WERI-Rb-1 (cell line): Measurements from ENCODE around the gene ATG16L2.
A peak's percentile ranks its signal among the peaks of the same experiment; 100 is the strongest.
"Not testable (repeated sequence)": the region's sequence is repeated elsewhere in the genome, so short reads cannot be mapped to it uniquely, and the experiment has no call there.

Experiments
- DNase-seq: peaks from one replicate; pipeline ENCODE4 v3.0.0-alpha.2; 2020
- H3K27ac ChIP-seq: fragments of 250-450 bp; sonication (Bioruptor Pico); 2 replicates; pipeline ENCODE4 v1.5.1; 2020; ENCODE audit warnings: mild to moderate bottlenecking, moderate library complexity
- H3K27me3 ChIP-seq: fragments of 250-450 bp; sonication (Bioruptor Pico); 2 replicates; pipeline ENCODE4 v1.5.1; 2021; ENCODE audit warnings: mild to moderate bottlenecking, low read depth, moderate library complexity; ENCODE audit not compliant: insufficient read depth, severe bottlenecking
- H3K36me3 ChIP-seq: fragments of 250-450 bp; sonication (Bioruptor Pico); 2 replicates; pipeline ENCODE4 v1.5.1; 2020; ENCODE audit warnings: mild to moderate bottlenecking, moderate library complexity
- H3K4me3 ChIP-seq: 2 replicates; pipeline ENCODE4 v1.5.1; 2011; ENCODE audit warnings: low read depth, mild to moderate bottlenecking, control low read depth, low read length
- H3K9me3 ChIP-seq: fragments of 250-450 bp; sonication (Bioruptor Pico); 2 replicates; pipeline ENCODE4 v1.5.1; 2021; ENCODE audit warnings: mild to moderate bottlenecking, moderate library complexity; ENCODE audit not compliant: severe bottlenecking
- CTCF ChIP-seq: IDR thresholded peaks from 2 replicates; pipeline ENCODE4 v1.5.1; 2011; ENCODE audit warnings: low read depth, mild to moderate bottlenecking, control low read depth, inconsistent platforms, low read length

Gene ATG16L2

DNA sequence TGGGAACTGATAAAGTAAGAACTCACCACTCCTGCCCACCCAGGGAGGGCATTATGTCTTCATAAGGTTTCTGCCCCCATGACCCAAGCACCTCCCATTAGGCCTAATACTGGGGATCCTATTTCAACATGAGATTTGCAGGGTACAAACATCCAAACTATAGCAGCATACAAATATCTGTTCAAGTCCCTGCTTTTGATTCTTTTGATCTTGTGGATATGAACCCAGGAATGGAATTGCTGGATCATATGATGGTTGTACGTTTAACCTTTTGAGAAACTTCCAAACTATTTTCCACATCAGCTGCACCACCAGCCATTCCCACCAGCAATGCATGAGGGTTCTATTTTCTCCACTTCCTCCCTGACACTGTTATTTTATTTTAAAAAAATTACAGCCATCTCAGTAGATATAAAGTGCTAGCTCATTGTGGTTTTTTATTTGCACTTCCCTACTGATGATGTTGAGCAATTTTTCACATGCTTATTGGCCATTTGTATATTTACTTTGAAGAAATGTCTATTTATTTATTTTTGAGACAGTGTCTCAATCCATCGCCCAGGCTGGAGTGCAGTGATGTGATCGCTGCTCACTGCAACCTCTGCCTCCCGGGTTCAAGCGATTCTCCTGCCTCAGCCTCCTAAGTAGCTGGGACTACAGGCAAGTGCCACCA, 7.1 kb upstream of the ATG16L2 start:
- Histone ChIP-seq H3K27me3 (no peaks in the 10 kb centered on the region), H3K36me3 (peaks cover 16% of the 10 kb centered on the region), H3K4me3 (no peak overlapping the region), H3K9me3 (no peaks in the 10 kb centered on the region), H3K27ac (no peak overlapping the region)
- no peak for DNase-seq
- no peak for TF ChIP-seq CTCF

DNA sequence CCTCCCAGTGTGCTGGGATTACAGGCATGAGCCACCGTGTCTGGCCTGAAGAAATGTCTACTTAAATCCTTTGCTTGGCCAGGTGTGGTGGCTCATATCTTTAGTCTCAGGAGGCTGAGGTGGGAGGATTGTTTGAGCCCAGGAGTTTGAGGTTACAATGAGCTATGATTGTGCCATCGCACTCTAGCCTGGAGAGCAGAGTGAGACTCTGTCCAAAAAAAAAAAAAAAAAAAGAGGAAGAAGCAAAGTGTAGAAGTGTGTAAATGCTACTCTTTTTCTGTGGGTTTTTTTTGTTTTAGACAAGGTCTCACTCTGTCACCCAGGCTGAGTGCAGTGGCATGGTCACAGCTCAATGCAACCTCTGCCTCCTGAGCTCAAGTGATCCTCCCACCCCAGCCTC, 6.4 kb upstream of the ATG16L2 start:
- H3K36me3 ChIP-seq, result peaks cover 16% of the 10 kb centered on the region
- TF ChIP-seq CTCF, result no peak
- no peaks in the 10 kb centered on the region for H3K27me3 ChIP-seq
- DNase-seq, result no peak
- H3K4me3 ChIP-seq, result no peak overlapping the region
- H3K27ac ChIP-seq, result no peak overlapping the region
- H3K9me3 ChIP-seq, result no peaks in the 10 kb centered on the region

DNA sequence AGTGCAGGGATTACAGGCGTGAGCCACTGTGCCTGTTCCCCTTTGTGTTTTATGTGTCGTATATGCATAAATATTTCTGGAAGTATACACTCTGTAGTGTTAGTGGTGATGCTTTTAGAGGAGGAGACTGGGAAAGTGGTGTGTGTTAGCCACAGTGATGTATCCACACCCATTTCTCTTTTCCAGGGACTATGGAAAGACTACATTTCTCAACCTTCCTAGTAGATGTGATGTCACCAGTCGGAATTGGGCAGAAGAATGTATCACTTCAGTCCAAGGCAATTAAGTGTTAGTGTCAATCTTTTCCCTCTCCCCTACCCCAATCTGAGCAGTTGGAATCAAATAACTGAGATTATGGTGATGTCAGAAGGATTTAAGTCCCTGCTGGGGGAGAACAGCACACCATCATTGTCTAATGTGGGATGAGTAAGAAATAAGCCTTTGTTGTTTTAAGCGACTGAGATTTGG, 5.8 kb upstream of the ATG16L2 start:
- Histone ChIP-seq H3K27ac (no peak overlapping the region), H3K9me3 (no peaks in the 10 kb centered on the region), H3K27me3 (no peaks in the 10 kb centered on the region), H3K36me3 (peaks cover 16% of the 10 kb centered on the region), H3K4me3 (no peak overlapping the region)
- no peak for TF ChIP-seq CTCF
- DNase-seq, result no peak

- not testable (repeated sequence) for H3K9me3 ChIP-seq, H3K27me3 ChIP-seq, H3K27ac ChIP-seq, H3K4me3 ChIP-seq, DNase-seq
- peaks cover 16% of the 10 kb centered on the region for H3K36me3 ChIP-seq
Measured at GRCh38 chr11:72811686-72812085, 2.5 kb upstream of the ATG16L2 start.

DNA sequence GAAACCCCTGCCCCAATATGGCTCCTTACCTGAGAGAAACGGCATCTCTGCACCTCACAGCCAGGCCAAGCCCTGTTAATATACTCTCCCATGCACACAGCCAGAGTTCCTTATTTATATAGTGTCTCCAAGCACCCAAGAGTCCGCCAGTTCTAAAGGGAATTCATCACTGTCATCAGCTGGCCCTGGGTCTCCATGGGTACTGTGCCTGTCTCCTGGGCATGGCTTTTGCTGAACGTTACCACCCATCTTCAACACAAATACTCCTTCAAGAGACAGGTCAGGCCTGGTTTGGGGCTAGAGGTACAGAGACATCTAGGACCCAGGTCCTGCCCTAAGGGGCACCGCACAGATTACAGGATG, 1.6 kb upstream of the ATG16L2 start:
- no peak for TF ChIP-seq CTCF
- H3K36me3 ChIP-seq, result peaks cover 21% of the 10 kb centered on the region
- H3K27ac ChIP-seq, result no peak overlapping the region
- H3K9me3 ChIP-seq, result no peaks in the 10 kb centered on the region
- H3K27me3 ChIP-seq, result no peaks in the 10 kb centered on the region
- no peak overlapping the region; the same call in 1 of the 2 replicates for H3K4me3 ChIP-seq
- DNase-seq, result no peak

DNA sequence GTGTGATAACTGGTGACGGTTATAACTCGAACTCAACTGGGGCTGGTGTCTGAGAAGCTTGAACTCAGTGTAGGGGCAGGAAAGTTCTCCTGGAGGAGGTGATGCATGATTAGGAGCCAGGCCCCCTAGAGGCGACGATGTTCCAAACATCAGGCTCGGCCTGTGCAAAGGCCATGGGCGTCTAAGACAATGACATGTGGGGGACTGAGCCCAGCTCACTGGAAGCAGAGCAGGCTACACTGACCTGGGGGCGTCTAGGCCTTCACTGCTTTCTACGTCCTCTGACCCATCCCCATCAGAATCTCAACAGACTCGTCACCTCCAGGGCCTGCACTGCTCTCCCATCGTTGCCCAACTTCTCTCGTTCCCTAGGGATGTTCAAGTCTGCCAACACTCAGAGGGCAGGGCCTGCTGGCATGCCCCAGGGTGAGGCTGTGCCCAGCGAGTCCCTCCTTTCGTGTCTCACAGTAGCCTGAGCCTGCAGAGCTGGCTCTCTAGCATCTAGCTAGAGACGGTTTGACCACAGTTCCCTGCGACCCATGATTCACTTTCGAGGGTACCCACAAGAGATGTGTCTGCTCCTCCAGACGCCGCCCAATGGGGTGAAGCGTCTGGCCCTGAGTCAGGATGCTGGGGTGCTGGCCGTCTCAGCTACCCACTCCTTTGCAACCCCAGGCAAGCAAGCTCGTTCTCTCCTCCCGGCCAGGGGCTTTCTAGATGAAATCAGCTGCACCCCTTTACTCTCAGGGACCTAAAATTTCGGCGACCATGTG, 1.1 kb upstream of the ATG16L2 start:
- peak; percentile 77 for DNase-seq
- H3K36me3 ChIP-seq, result peaks cover 26% of the 10 kb centered on the region
- no peaks in the 10 kb centered on the region for H3K9me3 ChIP-seq
- peak overlapping the region; percentile 80 for H3K4me3 ChIP-seq
- H3K27me3 ChIP-seq, result no peaks in the 10 kb centered on the region
- peak overlapping the region; percentile 99 for H3K27ac ChIP-seq
- peak; percentile 76 for TF ChIP-seq CTCF
